ENCODE results near the gene LPIN1.

The LPIN1 gene

DNA sequence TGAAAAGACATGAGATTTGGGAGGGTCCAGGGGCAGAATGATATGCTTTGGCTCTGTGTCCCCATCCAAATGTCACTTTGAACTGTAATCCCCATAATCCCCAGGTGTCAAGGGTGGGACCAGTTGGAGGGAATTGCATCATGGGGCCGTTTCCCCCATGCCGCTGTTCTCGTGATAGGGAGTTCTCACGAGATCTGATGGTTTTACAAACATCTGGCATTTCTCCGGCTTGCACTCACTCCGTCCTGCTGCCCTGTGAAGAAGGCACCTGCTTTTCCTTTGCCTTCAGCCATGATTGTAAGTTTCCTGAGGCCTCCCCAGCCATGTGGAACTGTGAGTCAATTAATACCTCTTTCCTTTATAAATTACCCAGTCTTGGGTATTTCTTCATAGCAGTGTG, 51.4 kb downstream of the LPIN1 start:
- TF ChIP-seq, protein P1, sequence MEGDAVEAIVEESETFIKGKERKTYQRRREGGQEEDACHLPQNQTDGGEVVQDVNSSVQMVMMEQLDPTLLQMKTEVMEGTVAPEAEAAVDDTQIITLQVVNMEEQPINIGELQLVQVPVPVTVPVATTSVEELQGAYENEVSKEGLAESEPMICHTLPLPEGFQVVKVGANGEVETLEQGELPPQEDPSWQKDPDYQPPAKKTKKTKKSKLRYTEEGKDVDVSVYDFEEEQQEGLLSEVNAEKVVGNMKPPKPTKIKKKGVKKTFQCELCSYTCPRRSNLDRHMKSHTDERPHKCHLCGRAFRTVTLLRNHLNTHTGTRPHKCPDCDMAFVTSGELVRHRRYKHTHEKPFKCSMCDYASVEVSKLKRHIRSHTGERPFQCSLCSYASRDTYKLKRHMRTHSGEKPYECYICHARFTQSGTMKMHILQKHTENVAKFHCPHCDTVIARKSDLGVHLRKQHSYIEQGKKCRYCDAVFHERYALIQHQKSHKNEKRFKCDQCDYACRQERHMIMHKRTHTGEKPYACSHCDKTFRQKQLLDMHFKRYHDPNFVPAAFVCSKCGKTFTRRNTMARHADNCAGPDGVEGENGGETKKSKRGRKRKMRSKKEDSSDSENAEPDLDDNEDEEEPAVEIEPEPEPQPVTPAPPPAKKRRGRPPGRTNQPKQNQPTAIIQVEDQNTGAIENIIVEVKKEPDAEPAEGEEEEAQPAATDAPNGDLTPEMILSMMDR (IDR thresholded peaks at IDR 0.05; ENCODE audit: low read depth, low read length) = no peak

DNA sequence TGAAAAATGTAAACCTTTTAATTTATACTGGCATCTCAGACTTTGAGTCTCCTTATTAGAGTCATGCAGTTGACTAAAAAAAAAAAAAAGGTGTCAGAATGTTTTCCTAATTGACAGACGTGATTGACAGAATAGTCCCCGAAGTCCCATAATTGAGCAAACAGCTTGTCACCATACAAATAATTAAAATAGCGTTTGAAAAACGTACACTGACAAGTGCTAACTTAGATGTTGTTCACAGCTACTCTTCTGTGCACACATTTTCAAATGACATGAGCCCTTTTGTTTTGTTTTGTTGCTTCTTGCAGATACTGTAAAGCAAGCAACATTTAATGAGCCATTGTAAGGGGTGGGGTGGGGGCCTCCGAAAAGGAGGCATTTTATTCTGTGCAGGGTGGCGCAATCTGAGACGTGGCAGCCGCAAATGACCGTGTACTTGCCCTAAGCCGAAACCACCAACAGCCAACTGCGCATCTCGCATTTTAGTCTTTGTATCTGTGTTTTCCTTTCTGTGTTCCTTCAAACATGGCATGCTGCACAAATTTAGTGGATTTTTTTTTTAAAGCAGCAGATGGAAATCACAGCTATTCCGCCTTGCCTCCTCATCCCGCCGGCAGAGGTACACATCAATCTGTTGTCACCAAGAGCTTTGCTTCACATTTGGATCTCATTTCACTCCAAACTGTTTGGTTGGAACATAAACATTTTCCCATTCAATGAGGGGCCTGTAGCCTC, 52.4 kb downstream of the LPIN1 start:
- TF ChIP-seq, protein P1 (IDR thresholded peaks at IDR 0.05; ENCODE audit: low read depth, low read length) = no peak
- Histone ChIP-seq H3K27me3 (ENCODE audit: insufficient read depth, low read depth, severe bottlenecking) (no peaks in the 10 kb centered on the region), H3K4me3 (ENCODE audit: low read depth, low read length) (no peak overlapping the region), H3K36me3 (peaks cover 96% of the 10 kb centered on the region), H3K27ac (no peak overlapping the region), H3K9me3 (ENCODE audit: severe bottlenecking) (no peaks in the 10 kb centered on the region)
- DNase-seq = no peak

More for the DNA sequence above, 51.4 kb downstream of the LPIN1 start:
- Histone ChIP-seq H3K27me3 (ENCODE audit: insufficient read depth, low read depth, severe bottlenecking) (no peaks in the 10 kb centered on the region), H3K27ac (no peak overlapping the region), H3K9me3 (ENCODE audit: severe bottlenecking) (no peaks in the 10 kb centered on the region), H3K36me3 (peaks cover 96% of the 10 kb centered on the region), H3K4me3 (ENCODE audit: low read depth, low read length) (no peak overlapping the region)
- no peak for DNase-seq

DNA sequence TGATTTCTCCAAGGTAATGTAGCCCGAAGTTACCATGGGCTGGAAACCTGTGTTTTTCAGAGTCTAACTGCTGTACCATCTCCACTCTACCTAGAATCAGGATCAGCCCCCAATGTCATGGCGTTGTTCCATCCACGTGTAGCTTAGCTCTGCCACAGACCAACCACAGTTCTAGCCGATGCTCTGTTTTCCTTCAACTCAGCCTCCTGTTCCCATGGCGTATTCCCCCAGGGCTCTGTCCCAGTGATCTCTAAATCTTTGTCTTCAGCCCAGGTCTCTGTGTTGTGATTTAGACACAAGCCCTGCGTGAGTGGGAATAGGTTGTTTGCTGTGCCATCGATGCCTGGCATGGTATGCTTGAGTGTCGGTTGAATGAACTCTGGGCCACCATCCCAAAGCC, 53.4 kb downstream of the LPIN1 start:
- no peak for DNase-seq
- no peaks in the 10 kb centered on the region for H3K9me3 ChIP-seq (ENCODE audit: severe bottlenecking)
- no peak overlapping the region for H3K27ac ChIP-seq
- peaks cover 96% of the 10 kb centered on the region for H3K36me3 ChIP-seq
- H3K27me3 ChIP-seq (ENCODE audit: insufficient read depth, low read depth, severe bottlenecking) = no peaks in the 10 kb centered on the region
- no peak overlapping the region for H3K4me3 ChIP-seq (ENCODE audit: low read depth, low read length)
- TF ChIP-seq, protein P1 (IDR thresholded peaks at IDR 0.05; ENCODE audit: low read depth, low read length) = no peak

DNA sequence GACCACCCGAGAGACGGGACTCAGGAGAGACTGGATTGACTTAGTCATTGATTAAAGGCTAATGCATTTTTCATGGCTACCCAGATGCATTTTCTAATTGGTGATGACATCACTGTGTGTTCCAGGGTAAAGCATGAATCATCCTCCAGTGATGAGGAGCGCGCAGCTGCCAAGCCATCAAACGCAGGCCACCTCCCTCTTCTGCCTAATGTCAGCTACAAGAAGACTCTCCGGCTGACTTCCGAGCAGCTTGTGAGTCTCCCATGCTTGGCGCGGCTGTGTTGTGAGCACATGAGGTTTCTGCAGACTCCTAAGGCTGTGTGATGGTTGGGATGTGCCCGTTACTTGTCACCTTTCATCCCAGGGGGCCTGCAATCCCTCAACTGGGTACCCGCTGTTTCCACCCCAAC, 56.4 kb downstream of the LPIN1 start:
- TF ChIP-seq, protein P1 (IDR thresholded peaks at IDR 0.05; ENCODE audit: low read depth, low read length) = no peak
- Histone ChIP-seq H3K36me3 (peaks cover 94% of the 10 kb centered on the region), H3K27ac (no peak overlapping the region), H3K27me3 (ENCODE audit: insufficient read depth, low read depth, severe bottlenecking) (no peaks in the 10 kb centered on the region), H3K9me3 (ENCODE audit: severe bottlenecking) (no peaks in the 10 kb centered on the region), H3K4me3 (ENCODE audit: low read depth, low read length) (no peak overlapping the region)
- no peak for DNase-seq

DNA sequence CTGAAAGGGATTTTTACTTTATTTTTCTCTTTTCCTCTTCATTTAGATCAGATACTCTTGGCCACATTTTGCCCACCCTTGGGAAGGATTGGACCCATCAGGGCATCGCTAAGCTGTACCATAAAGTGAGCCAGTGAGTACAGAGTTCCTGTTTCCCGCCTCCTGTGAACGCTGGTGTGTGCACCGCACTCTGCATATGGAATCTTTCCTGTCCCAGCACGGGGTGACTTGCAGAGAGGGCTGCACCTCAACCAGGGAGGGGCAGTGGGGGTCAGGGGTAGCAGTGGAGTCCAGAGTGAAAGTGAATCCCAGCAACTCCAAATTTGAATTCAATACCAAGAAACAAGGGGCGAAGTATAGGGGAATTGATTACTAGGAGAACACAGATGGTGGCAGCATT, 58.6 kb downstream of the LPIN1 start:
- Histone ChIP-seq H3K36me3 (peaks cover 82% of the 10 kb centered on the region), H3K9me3 (ENCODE audit: severe bottlenecking) (no peaks in the 10 kb centered on the region), H3K27me3 (ENCODE audit: insufficient read depth, low read depth, severe bottlenecking) (no peaks in the 10 kb centered on the region), H3K27ac (no peak overlapping the region), H3K4me3 (ENCODE audit: low read depth, low read length) (no peak overlapping the region)
- DNase-seq = no peak
- TF ChIP-seq, protein P1 (IDR thresholded peaks at IDR 0.05; ENCODE audit: low read depth, low read length) = no peak

DNA sequence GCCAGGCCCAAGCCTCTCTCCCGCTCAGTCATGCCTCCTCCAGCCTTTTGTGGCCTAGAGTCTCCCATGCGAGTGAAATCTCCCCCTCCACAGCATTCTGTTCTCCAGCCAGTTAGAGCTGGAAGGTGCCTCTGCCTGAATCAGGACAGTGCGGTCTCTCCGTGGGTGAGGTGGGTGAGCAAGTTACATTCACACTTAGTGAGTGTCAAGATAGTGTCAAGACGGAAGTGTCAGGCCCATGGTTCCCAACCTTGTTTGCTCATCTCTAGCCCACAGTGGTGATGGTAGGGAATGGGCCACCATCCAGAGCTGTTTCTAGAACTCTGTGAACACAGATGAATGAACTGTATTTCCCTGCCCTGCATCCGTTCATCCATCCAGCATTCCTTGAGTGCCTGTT, 59.5 kb downstream of the LPIN1 start:
- TF ChIP-seq, protein P1 (IDR thresholded peaks at IDR 0.05; ENCODE audit: low read depth, low read length) = no peak
- H3K27me3 ChIP-seq (ENCODE audit: insufficient read depth, low read depth, severe bottlenecking) = no peaks in the 10 kb centered on the region
- DNase-seq = no peak
- H3K36me3 ChIP-seq = peaks cover 85% of the 10 kb centered on the region
- no peak overlapping the region for H3K27ac ChIP-seq
- H3K4me3 ChIP-seq (ENCODE audit: low read depth, low read length) = no peak overlapping the region
- H3K9me3 ChIP-seq (ENCODE audit: severe bottlenecking) = no peaks in the 10 kb centered on the region
